ENCODE measurements around the gene TRAF3.

The TRAF3 gene

GRCh38 chr14:102888748-102889147 is 111.5 kb downstream of the TRAF3 start:
- no peak overlapping the region for H3K9ac ChIP-seq (ENCODE audit: low read depth, low read length)
- TF ChIP-seq EZH2 (IDR thresholded peaks at IDR 0.05; ENCODE audit: borderline replicate concordance, low read depth, low read length, severe bottlenecking): no peak
- TF ChIP-seq CTCF (IDR thresholded peaks at IDR 0.05; ENCODE audit: borderline replicate concordance, extremely low read depth, low read length, poor library complexity, severe bottlenecking): no peak
- H3K4me1 ChIP-seq (ENCODE audit: insufficient read depth, low read length): no peaks in the 10 kb centered on the region
- no peaks in the 10 kb centered on the region for H3K27me3 ChIP-seq (ENCODE audit: insufficient read depth, low read length, poor library complexity)
- H3K27ac ChIP-seq (ENCODE audit: low read length): no peak overlapping the region
- no peaks in the 10 kb centered on the region for H4K20me1 ChIP-seq (ENCODE audit: insufficient read depth, low read length)
- H3K9me3 ChIP-seq (ENCODE audit: insufficient read depth, low read length, severe bottlenecking): no peaks in the 10 kb centered on the region
- H3K4me3 ChIP-seq (ENCODE audit: low read depth in 1 of 2, low read length in 2 of 2): no peak overlapping the region
- no peak for DNase-seq
- H3K4me2 ChIP-seq (ENCODE audit: insufficient read depth, low read length): no peak overlapping the region
- H3K36me3 ChIP-seq (ENCODE audit: insufficient read depth, low read length): peaks cover 70% of the 10 kb centered on the region
- H3K79me2 ChIP-seq (ENCODE audit: insufficient read depth, low read length): no peaks in the 10 kb centered on the region
- H2AFZ ChIP-seq (ENCODE audit: low read depth, low read length): no peak overlapping the region
- no peak for ATAC-seq (ENCODE audit: insufficient read depth, low read depth)

GRCh38 chr14:102889615-102890014 is 112.4 kb downstream of the TRAF3 start:
- H3K4me1 ChIP-seq (ENCODE audit: insufficient read depth, low read length): no peaks in the 10 kb centered on the region
- DNase-seq (no peak), ATAC-seq (ENCODE audit: insufficient read depth, low read depth) (no peak)
- no peak overlapping the region for H3K4me2 ChIP-seq (ENCODE audit: insufficient read depth, low read length)
- no peak overlapping the region for H3K4me3 ChIP-seq (ENCODE audit: low read depth in 1 of 2, low read length in 2 of 2)
- no peaks in the 10 kb centered on the region for H4K20me1 ChIP-seq (ENCODE audit: insufficient read depth, low read length)
- H3K27ac ChIP-seq (ENCODE audit: low read length): no peak overlapping the region
- TF ChIP-seq CTCF (IDR thresholded peaks at IDR 0.05; ENCODE audit: borderline replicate concordance, extremely low read depth, low read length, poor library complexity, severe bottlenecking) (no peak), EZH2 (IDR thresholded peaks at IDR 0.05; ENCODE audit: borderline replicate concordance, low read depth, low read length, severe bottlenecking) (no peak)
- H3K9me3 ChIP-seq (ENCODE audit: insufficient read depth, low read length, severe bottlenecking): no peaks in the 10 kb centered on the region
- H3K79me2 ChIP-seq (ENCODE audit: insufficient read depth, low read length): no peaks in the 10 kb centered on the region
- H2AFZ ChIP-seq (ENCODE audit: low read depth, low read length): no peak overlapping the region
- H3K9ac ChIP-seq (ENCODE audit: low read depth, low read length): no peak overlapping the region
- peaks cover 70% of the 10 kb centered on the region for H3K36me3 ChIP-seq (ENCODE audit: insufficient read depth, low read length)
- no peaks in the 10 kb centered on the region for H3K27me3 ChIP-seq (ENCODE audit: insufficient read depth, low read length, poor library complexity)

GRCh38 chr14:102891111-102891510 is 113.9 kb downstream of the TRAF3 start:
- Histone ChIP-seq H3K27ac (ENCODE audit: low read length) (no peak overlapping the region), H3K79me2 (ENCODE audit: insufficient read depth, low read length) (no peaks in the 10 kb centered on the region), H3K4me3 (ENCODE audit: low read depth in 1 of 2, low read length in 2 of 2) (no peak overlapping the region), H3K9ac (ENCODE audit: low read depth, low read length) (no peak overlapping the region), H3K9me3 (ENCODE audit: insufficient read depth, low read length, severe bottlenecking) (no peaks in the 10 kb centered on the region), H3K4me2 (ENCODE audit: insufficient read depth, low read length) (no peak overlapping the region), H4K20me1 (ENCODE audit: insufficient read depth, low read length) (no peaks in the 10 kb centered on the region), H3K27me3 (ENCODE audit: insufficient read depth, low read length, poor library complexity) (no peaks in the 10 kb centered on the region), H3K4me1 (ENCODE audit: insufficient read depth, low read length) (no peaks in the 10 kb centered on the region), H2AFZ (ENCODE audit: low read depth, low read length) (no peak overlapping the region), H3K36me3 (ENCODE audit: insufficient read depth, low read length) (peaks cover 69% of the 10 kb centered on the region)
- DNase-seq (no peak), ATAC-seq (ENCODE audit: insufficient read depth, low read depth) (no peak)
- TF ChIP-seq CTCF (IDR thresholded peaks at IDR 0.05; ENCODE audit: borderline replicate concordance, extremely low read depth, low read length, poor library complexity, severe bottlenecking) (no peak), EZH2 (IDR thresholded peaks at IDR 0.05; ENCODE audit: borderline replicate concordance, low read depth, low read length, severe bottlenecking) (no peak)

- H3K9ac ChIP-seq (ENCODE audit: low read depth, low read length): no peak overlapping the region
- no peak overlapping the region for H3K27ac ChIP-seq (ENCODE audit: low read length)
- no peaks in the 10 kb centered on the region for H3K79me2 ChIP-seq (ENCODE audit: insufficient read depth, low read length)
- H3K27me3 ChIP-seq (ENCODE audit: insufficient read depth, low read length, poor library complexity): no peaks in the 10 kb centered on the region
- H3K36me3 ChIP-seq (ENCODE audit: insufficient read depth, low read length): peaks cover 69% of the 10 kb centered on the region
- H2AFZ ChIP-seq (ENCODE audit: low read depth, low read length): no peak overlapping the region
- TF ChIP-seq EZH2 (IDR thresholded peaks at IDR 0.05; ENCODE audit: borderline replicate concordance, low read depth, low read length, severe bottlenecking) (no peak), CTCF (IDR thresholded peaks at IDR 0.05; ENCODE audit: borderline replicate concordance, extremely low read depth, low read length, poor library complexity, severe bottlenecking) (no peak)
- no peaks in the 10 kb centered on the region for H3K9me3 ChIP-seq (ENCODE audit: insufficient read depth, low read length, severe bottlenecking)
- ATAC-seq (ENCODE audit: insufficient read depth, low read depth) (no peak), DNase-seq (no peak)
- no peaks in the 10 kb centered on the region for H3K4me1 ChIP-seq (ENCODE audit: insufficient read depth, low read length)
- H4K20me1 ChIP-seq (ENCODE audit: insufficient read depth, low read length): no peaks in the 10 kb centered on the region
- H3K4me2 ChIP-seq (ENCODE audit: insufficient read depth, low read length): no peak overlapping the region
- H3K4me3 ChIP-seq (ENCODE audit: low read depth in 1 of 2, low read length in 2 of 2): no peak overlapping the region
Observed at GRCh38 chr14:102891556-102891955, 114.3 kb downstream of the TRAF3 start.

Measured in DND-41 (cell line).